ENCODE measurements around the gene BCAR3. TPM values are rescaled to one million over a fixed set of nuclear protein-coding genes. Genes with fewer than 3 reads are reported as not detected.
A peak's percentile ranks its signal among the peaks of the same experiment; 100 is the strongest.

Gene BCAR3
- total and polyA plus RNA-seq, 2 of the 4 experiments (the other 2 are of a cell fraction) = 41.4 to 46.4 TPM

DNA sequence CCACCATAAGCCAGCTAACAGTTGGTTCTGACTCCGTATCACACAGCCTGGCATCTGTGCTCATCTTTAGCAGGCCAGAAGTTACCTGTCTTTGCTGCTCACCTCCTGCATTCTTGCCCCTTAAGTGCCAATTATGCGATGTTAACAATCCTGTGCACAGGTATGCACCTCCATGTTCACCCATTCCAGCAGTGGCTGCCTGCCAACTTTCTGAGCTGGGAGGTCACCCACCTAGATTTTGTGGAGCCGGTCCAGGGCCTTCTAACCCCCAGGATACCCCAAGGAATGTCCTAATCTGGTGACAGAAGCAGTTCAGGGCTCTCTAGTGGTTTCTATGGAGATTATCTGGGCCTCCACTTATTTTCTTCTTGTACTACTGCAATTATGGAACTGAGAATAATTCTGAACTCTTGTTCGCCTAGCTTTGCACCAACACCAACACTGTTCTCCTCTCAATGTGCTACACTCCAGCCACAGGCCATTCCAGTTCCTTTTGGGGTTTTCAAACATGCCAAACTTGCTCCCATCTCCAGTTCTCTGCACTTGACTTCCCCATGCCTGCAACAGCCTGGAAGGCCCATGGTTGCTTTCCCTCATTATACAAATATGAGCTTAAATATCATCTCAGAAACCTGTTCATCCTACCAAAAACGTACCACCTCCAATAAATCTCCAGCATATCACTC is 9.0 kb downstream of the BCAR3 start (continued):
- no peak for TF ChIP-seq BHLHE40 (IDR thresholded peaks at IDR 0.05; ENCODE audit: low read depth, low read length)

DNA sequence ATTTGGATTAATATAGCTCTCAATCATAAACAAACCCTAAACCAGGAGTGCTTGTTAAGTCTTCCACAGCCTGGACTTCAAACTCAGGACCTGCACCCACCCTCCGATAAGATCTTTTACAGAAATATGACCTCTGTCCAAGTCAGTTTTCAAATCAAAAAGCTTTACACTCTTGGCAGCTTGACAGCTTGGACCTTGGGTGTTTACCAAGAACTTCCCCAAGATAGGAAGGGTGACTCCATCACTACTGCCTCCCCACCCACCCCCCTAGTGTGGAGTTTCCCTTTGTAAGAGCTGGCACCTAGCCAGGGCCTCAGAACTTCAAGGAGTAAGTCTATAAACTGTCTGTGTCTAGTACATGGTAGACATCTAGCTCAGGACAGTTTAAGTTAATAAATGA is 9.6 kb downstream of the BCAR3 start:
- intact Hi-C loops (cut with micrococcal nuclease) (no loop called here), in situ Hi-C loops (cut with MboI; ENCODE audit: low sequenced_read_pairs) (loop anchor here (5.0 kb wide), 1 partner anchor 35 kb away; no protein-coding TSS in a partner anchor), dilution Hi-C loops (cut with HindIII; ENCODE audit: low sequenced_read_pairs, unreplicated experiment) (no loop called here)
- peak overlapping the region; percentile 56; the same call in 1 of the 2 replicates for H3K23ac ChIP-seq (ENCODE audit: low read depth, low read length)
- H3K27me3 ChIP-seq (ENCODE audit: control insufficient read depth, insufficient read depth, low read length) = no peaks in the 10 kb centered on the region
- H4K5ac ChIP-seq (ENCODE audit: low read depth, low read length) = no peak overlapping the region
- H3K9me3 ChIP-seq (ENCODE audit: control insufficient read depth, insufficient read depth, low read length) = no peaks in the 10 kb centered on the region
- no peak overlapping the region for H2AFZ ChIP-seq (replicated peaks; ENCODE audit: low read length, poor library complexity)
- peak overlapping the region in 1 of 2 experiments; percentile 71; a peak in 1 of 4 replicates for H4K8ac ChIP-seq (ENCODE audit: low read depth in 2 of 2, low read length in 2 of 2)
- ATAC-seq (ENCODE audit: low read depth) = peak; percentile 37; the same call in 1 of the 2 replicates
- no peak overlapping the region for H2BK120ac ChIP-seq (ENCODE audit: low read depth, low read length)
- WGBS, 2 experiments (ENCODE audit: extremely low coverage in 2 of 2, insufficient read length in 1 of 2) = 0% methylated on average over 1 of the region's 1 CpG; no CpG with 5 or more reads in 1 of the 2 experiments
- H3K36me3 ChIP-seq (ENCODE audit: control insufficient read depth, insufficient read depth, low read length) = peaks cover 27% of the 10 kb centered on the region
- no peak overlapping the region for H3K9ac ChIP-seq (ENCODE audit: low read depth, low read length)
- peak overlapping the region; percentile 35 for H2BK5ac ChIP-seq (ENCODE audit: low read depth, low read length, poor library complexity, severe bottlenecking)
- H4K20me1 ChIP-seq (ENCODE audit: insufficient read depth, low read length) = peaks cover 86% of the 10 kb centered on the region
- TF ChIP-seq FOS (IDR thresholded peaks at IDR 0.05; ENCODE audit: low read depth, low read length) (no peak), MAZ (IDR thresholded peaks at IDR 0.05; ENCODE audit: borderline replicate concordance, low read depth, low read length) (0 out of 2 replicates have a peak, but pooled peaks have one; percentile 41)
- H3K18ac ChIP-seq (ENCODE audit: low read depth, low read length) = no peak overlapping the region
- peaks cover 25 to 88% of the 10 kb centered on the region in 2 experiments for H3K79me1 ChIP-seq (ENCODE audit: low read depth in 1 of 2, low read length in 2 of 2)
- H3K4me2 ChIP-seq (ENCODE audit: low read depth, low read length) = peak overlapping the region; percentile 52; the same call in 1 of the 2 replicates
- peak overlapping the region; percentile 72 for H4K91ac ChIP-seq (ENCODE audit: insufficient read depth, low read depth, low read length)
- peak overlapping the region; percentile 45 for H3K4ac ChIP-seq (ENCODE audit: low read depth, low read length)
- 0 out of 2 replicates have a peak overlapping the region, but pooled peaks have one; percentile 45 for H3K27ac ChIP-seq (ENCODE audit: insufficient read depth, low read length)
- 0 out of 2 replicates have a peak overlapping the region, but pooled peaks have one; percentile 29 for H3K14ac ChIP-seq (replicated peaks; ENCODE audit: low read depth, low read length)
- H3K4me3 ChIP-seq (ENCODE audit: insufficient read depth, low read depth, low read length) = no peak overlapping the region
- H2BK15ac ChIP-seq (ENCODE audit: low read depth, low read length) = peak overlapping the region; percentile 29; the same call in 1 of the 3 replicates
- BruUV-seq (replicated peaks) = no TSS peak
- POLR2A ChIA-PET (ENCODE audit: unreplicated experiment) = interaction anchor here (0.6 kb wide), 1 partner anchor 10 kb away, joined by 4 read pairs; no protein-coding TSS in a partner anchor
- H3K56ac ChIP-seq (ENCODE audit: extremely low read depth, insufficient read depth, low read length) = 0 out of 2 replicates have a peak overlapping the region, but pooled peaks have one; percentile 24
- CTCF ChIA-PET = interaction anchor here (0.8 to 2.1 kb wide), 5 partner anchors 28 to 367 kb away, joined by 3 to 7 read pairs (median 3); no protein-coding TSS in a partner anchor
- DNase-seq = peak; percentile 93
- H3K4me1 ChIP-seq (ENCODE audit: control insufficient read depth, insufficient read depth, low read length) = peaks cover 47% of the 10 kb centered on the region
- H2AK9ac ChIP-seq (replicated peaks; ENCODE audit: low read depth, low read length, poor library complexity) = no peak overlapping the region
- peak overlapping the region; percentile 14; the same call in 1 of the 2 replicates for H2BK20ac ChIP-seq (ENCODE audit: low read depth, low read length)
- peaks cover 48% of the 10 kb centered on the region for H3K9me1 ChIP-seq (ENCODE audit: insufficient read depth, low read length)
- H2AK5ac ChIP-seq (ENCODE audit: low read depth, low read length) = peak overlapping the region; percentile 94

Measured in IMR-90 (cell line).